Measurements from ENCODE around the gene NFE2L3.
"Not testable (repeated sequence)": the region's sequence is repeated elsewhere in the genome, so short reads cannot be mapped to it uniquely, and the experiment has no call there.

The NFE2L3 gene, protein sequence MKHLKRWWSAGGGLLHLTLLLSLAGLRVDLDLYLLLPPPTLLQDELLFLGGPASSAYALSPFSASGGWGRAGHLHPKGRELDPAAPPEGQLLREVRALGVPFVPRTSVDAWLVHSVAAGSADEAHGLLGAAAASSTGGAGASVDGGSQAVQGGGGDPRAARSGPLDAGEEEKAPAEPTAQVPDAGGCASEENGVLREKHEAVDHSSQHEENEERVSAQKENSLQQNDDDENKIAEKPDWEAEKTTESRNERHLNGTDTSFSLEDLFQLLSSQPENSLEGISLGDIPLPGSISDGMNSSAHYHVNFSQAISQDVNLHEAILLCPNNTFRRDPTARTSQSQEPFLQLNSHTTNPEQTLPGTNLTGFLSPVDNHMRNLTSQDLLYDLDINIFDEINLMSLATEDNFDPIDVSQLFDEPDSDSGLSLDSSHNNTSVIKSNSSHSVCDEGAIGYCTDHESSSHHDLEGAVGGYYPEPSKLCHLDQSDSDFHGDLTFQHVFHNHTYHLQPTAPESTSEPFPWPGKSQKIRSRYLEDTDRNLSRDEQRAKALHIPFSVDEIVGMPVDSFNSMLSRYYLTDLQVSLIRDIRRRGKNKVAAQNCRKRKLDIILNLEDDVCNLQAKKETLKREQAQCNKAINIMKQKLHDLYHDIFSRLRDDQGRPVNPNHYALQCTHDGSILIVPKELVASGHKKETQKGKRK

DNA sequence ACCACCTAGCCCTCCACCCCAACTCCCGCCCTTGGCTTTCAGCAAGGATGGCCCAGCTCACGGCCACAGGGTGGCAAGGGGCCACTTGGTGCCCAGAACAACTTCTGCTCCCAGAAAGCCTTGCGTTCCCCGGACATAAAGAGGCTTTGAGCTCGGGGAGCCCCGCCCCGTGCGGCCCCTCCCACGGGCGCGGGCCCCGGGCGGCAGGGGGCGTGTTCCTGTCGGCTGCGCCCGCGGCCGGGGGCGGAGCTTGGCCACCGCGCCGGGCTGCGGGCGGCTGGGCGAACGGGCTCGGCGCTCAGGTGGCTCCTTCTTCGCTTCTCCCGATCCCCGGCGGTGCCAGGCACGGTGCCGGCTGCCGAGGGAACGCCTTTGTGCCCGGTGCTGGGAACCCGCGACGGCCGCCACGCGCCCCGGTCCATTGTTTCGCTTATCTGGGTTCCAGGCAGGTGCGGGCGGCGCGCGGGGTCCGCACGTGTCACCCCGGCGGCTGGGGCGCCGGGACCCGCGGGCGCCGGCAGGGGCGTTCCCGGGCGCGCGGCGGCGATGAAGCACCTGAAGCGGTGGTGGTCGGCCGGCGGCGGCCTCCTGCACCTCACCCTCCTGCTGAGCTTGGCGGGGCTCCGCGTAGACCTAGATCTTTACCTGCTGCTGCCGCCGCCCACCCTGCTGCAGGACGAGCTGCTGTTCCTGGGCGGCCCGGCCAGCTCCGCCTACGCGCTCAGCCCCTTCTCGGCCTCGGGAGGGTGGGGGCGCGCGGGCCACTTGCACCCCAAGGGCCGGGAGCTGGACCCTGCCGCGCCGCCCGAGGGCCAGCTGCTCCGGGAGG, at the start of gene NFE2L3:
Gene NFE2L3, plus strand, starts transcription at position 246 of the 829 bp plus-strand sequence. Its CDS starts 301 bp downstream, at position 547.
- DNase-seq, result peak; percentile 88

DNA sequence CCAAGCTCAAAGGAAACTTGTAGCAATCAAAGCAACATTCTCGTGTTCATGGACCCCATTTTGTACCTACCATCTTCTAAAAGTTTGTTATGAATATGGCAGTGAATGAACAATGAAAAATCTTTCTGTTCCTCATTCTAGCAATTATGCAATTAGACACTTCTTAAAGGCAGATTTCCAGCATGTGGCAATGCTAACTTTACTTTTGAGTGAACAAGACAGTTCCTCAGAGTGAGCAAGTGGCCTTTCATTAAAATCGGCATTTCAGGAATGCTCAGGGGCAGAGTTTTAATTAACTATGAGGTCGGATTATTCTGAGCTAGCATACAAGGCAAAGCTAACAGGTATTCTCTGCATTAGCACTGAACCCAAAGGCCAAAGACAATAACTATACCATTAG, 48.4 kb upstream of the NFE2L3 start:
- DNase-seq, result no peak

DNA sequence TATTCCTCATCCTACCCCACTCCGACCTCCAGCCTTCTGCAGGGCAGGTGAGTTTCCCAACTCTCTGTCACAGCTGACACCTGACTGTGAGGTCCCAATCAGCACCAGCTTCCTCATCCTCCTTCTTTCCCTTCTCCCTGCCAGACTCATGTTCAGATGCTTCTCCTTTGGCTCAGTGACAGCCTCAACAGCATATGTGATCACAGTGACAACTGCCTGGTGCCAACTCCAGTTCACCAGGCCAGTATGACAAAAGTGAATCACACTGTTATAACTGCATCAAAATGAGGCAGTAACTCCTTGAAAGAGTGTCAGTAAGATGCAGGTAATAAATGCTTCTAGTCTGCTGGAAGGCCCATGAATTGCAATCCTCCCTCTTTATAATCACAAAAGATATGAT, 46.8 kb upstream of the NFE2L3 start:
- DNase-seq, result no peak

DNA sequence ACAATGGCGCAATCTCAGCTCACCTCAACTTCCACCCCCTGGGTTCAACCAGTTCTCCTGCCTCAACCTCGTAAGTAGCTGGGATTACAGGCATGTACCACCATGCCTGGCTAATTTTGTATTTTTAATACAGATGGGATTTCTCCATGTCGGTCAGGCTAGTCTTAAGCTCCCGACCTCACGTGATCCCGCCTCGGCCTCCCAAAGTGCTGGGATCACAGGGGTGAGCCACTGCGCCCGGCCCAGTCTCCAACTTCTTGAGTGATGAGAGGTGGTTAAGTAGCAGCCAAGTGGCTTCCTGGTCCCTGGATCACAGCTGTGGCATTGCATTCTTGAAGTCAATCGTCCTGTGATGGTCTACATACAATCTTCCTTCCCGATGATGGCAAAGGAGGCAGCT, 46.1 kb upstream of the NFE2L3 start:
- DNase-seq, result no peak

- DNase-seq, result no peak
Measured at GRCh38 chr7:26112203-26112740, 39.7 kb upstream of the NFE2L3 start.

DNA sequence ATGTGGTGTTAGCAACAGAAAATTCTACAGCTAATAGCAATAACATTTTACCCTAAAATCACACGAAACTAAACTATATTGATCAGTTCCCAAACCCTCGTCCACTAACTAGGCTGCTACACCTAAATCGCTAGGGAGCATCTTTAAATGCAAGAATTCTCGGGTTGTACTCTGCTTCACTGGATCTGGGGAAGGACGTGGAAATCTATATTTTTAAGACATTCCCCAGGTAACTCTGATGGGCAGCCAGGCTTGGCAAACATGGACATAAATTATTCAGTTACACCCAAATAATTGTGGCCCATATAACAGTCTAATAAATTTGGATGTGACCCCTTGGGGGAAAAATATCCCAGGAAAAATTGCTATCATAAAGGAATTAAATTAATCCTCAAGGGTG, 36.3 kb upstream of the NFE2L3 start:
- DNase-seq, result no peak

- DNase-seq, result no peak
Measured at GRCh38 chr7:26117142-26117807, 34.7 kb upstream of the NFE2L3 start.

DNA sequence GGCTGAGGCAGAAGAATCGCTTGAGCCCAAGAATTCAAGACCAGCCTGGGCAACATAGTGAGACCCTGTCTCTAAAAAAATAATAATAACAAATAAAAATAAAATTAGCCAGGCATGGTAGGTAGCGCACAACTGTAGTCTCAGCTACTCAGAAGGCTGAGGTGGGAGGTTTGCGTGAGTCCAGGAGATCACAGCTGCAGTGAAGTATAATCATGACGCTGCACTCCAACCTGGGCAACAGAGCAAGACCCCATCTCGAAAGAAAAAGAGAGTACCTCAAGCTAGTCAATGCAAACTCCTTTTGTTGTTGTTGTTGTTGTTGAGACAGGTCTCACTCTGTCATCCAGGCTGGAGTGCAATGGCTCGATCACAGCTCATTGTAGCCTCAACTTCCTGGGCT, 34.0 kb upstream of the NFE2L3 start:
- DNase-seq, result no peak

DNA sequence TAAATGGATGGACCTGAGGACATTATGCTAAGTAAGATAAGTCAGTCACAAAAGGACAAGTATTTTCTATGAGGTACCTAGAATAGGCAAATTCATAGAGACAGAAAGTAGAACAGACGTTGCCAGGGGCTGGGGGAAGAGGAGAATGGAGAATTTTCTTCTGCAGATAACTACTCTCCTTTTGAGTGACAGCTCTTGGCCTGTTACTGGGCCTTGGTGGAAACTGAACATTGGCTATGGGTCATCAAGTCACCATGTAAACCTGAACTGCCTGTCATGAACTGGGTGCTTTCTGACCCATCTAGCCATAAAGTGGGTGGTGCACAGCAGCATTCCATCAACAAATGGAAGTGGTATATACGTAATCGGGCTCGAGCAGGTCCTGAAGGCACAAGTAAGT, 29.3 kb upstream of the NFE2L3 start:
- DNase-seq, result no peak

- DNase-seq, result not testable (repeated sequence)
Measured at GRCh38 chr7:26124775-26125174, 27.2 kb upstream of the NFE2L3 start.

GRCh38 chr7:26127411-26127810, 24.6 kb upstream of the NFE2L3 start:
- DNase-seq, result no peak

GRCh38 chr7:26131056-26131589, 20.9 kb upstream of the NFE2L3 start:
- no peak for DNase-seq

- DNase-seq, result no peak
Measured at GRCh38 chr7:26135076-26135475, 16.9 kb upstream of the NFE2L3 start.

GRCh38 chr7:26135551-26135950, 16.4 kb upstream of the NFE2L3 start:
- DNase-seq, result no peak

- DNase-seq, result no peak
Measured at GRCh38 chr7:26136831-26137230, 15.2 kb upstream of the NFE2L3 start.

GRCh38 chr7:26140380-26140779, 11.6 kb upstream of the NFE2L3 start:
- no peak for DNase-seq

- no peak for DNase-seq
Measured at GRCh38 chr7:26141077-26141476, 10.9 kb upstream of the NFE2L3 start.

DNA sequence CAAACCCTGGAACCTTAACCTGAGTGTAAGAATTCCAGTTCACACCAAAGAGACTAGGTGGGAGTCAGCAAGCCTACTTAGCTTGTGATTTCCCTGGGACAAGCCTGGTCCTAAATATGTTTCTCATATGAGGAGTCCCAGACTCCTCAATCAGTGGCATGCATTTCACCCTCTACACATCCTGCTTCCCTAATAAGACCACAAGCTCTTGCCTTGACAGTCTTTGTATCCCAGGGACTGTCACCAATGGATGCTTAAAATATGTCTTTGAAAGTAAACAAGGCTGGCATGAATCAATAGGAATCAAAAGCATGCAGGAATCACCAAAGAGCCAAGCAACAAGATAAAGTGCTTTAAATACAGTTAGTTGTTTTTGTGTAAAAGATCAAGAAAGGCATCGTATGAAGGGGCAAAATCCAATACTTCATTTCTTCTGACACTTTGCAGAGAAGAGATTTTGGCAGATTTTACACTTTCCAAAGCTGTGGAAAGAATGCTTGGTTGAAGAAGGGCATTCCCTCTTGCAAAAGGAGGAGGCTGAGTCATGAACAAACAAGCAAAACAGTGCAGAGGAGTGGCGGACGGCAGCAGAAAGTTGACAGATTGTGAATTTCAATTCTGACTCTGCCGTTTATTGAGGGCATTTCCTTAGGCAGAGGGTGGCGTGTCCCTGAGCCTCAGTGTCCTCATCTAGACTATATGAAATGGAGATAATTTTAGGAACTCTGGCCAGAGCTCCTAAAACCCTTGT, 8.5 kb upstream of the NFE2L3 start:
- DNase-seq, result no peak

GRCh38 chr7:26144184-26145080, 7.6 kb upstream of the NFE2L3 start:
- no peak for DNase-seq

- no peak for DNase-seq
Measured at GRCh38 chr7:26145238-26145637, 6.8 kb upstream of the NFE2L3 start.

DNA sequence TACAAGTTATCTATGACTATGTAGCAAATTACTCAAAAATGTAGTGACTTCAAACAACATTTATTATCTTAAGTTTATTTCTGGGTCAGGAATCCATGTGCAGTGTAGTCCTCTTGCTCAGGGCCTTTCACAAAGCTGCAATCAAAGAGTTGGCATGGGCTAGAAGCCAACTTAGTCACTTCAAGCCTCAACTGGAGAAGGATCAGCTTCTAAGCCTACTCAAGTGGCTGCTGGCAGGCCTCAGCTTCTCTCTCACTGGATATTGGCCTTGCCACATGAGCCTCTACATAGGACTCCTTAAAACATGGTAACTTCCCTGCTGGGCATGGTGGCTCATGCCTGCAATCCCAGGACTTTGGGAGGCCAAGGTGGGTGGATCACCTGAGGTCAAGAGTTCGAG, 5.0 kb upstream of the NFE2L3 start:
- no peak for DNase-seq
